ENCODE results near the gene ARHGAP20. TPM values are rescaled to one million over a fixed set of nuclear protein-coding genes. Genes with fewer than 3 reads are reported as not detected.

ARHGAP20 gene
- total and polyA plus RNA-seq, 2 donors (not counting 1 experiment from before 2014, with no cell fraction given): 9.4 to 18.1 TPM

- Histone ChIP-seq H3K27me3 (ENCODE audit: control insufficient read depth, insufficient read depth, low read length) (no peaks in the 10 kb centered on the region), H3K4me1 (ENCODE audit: control insufficient read depth, extremely low read depth, insufficient read depth, low read length) (no peaks in the 10 kb centered on the region), H3K4me2 (ENCODE audit: extremely low read depth, insufficient read depth, low read length) (no peak overlapping the region)
These were observed 18.5 kb upstream of the ARHGAP20 start for GRCh38 chr11:110730773-110731172.

DNA sequence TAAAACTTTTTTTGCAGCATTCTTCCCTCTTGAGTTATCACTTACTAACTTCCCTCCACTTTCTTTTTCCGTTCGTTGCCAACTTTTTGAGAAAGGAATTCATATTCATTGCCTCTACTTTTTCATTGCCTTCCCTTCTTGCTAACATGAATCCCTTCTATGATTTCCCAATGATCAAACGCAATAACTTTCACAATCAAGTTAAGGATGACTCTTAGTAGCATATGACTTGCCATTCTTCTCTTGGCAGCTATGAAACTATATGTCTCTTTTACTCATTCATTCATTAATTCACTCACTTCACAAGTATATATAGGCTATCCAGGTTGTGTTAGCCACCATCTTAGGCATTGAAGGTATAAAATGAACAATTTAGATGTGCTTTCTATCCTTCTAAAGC is 16.6 kb upstream of the ARHGAP20 start:
- H3K4me3 ChIP-seq (replicated peaks in 1 of 4; ENCODE audit: control extremely low read depth in 1 of 4, insufficient read depth in 1 of 4, low read depth in 3 of 4, low read length in 4 of 4): no peak overlapping the region
- TF ChIP-seq, protein P1, sequence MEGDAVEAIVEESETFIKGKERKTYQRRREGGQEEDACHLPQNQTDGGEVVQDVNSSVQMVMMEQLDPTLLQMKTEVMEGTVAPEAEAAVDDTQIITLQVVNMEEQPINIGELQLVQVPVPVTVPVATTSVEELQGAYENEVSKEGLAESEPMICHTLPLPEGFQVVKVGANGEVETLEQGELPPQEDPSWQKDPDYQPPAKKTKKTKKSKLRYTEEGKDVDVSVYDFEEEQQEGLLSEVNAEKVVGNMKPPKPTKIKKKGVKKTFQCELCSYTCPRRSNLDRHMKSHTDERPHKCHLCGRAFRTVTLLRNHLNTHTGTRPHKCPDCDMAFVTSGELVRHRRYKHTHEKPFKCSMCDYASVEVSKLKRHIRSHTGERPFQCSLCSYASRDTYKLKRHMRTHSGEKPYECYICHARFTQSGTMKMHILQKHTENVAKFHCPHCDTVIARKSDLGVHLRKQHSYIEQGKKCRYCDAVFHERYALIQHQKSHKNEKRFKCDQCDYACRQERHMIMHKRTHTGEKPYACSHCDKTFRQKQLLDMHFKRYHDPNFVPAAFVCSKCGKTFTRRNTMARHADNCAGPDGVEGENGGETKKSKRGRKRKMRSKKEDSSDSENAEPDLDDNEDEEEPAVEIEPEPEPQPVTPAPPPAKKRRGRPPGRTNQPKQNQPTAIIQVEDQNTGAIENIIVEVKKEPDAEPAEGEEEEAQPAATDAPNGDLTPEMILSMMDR (conservative IDR thresholded peaks at IDR 0.05 in 1 of 2, IDR thresholded peaks at IDR 0.05 in 1 of 2; ENCODE audit: low read depth in 1 of 2, low read length in 2 of 2): no peak
- TF ChIP-seq EZH2 (IDR thresholded peaks at IDR 0.05; ENCODE audit: low read length, missing control alignments): no peak

More at GRCh38 chr11:110730773-110731172, 18.5 kb upstream of the ARHGAP20 start:
- no peak overlapping the region for H3K27ac ChIP-seq (ENCODE audit: insufficient read depth, low read length)
- no peaks in the 10 kb centered on the region for H3K36me3 ChIP-seq (ENCODE audit: control insufficient read depth, insufficient read depth, low read length)
- H3K79me2 ChIP-seq (ENCODE audit: control insufficient read depth, insufficient read depth, low read length): no peaks in the 10 kb centered on the region
- no peaks in the 10 kb centered on the region for H4K20me1 ChIP-seq (ENCODE audit: control insufficient read depth, extremely low read depth, insufficient read depth, low read length)
- no peaks in the 10 kb centered on the region for H3K9me3 ChIP-seq (ENCODE audit: control insufficient read depth, insufficient read depth, low read depth, low read length)
- H3K9ac ChIP-seq (ENCODE audit: insufficient read depth, low read length): no peak overlapping the region
- DNase-seq (ENCODE audit: low read depth in 2 of 2): no peak
- no peak for TF ChIP-seq EZH2 (IDR thresholded peaks at IDR 0.05; ENCODE audit: low read length, missing control alignments)
- TF ChIP-seq, protein P1 (conservative IDR thresholded peaks at IDR 0.05 in 1 of 2, IDR thresholded peaks at IDR 0.05 in 1 of 2; ENCODE audit: low read depth in 1 of 2, low read length in 2 of 2): no peak
- no peak overlapping the region for H3K4me3 ChIP-seq (replicated peaks in 1 of 4; ENCODE audit: control extremely low read depth in 1 of 4, insufficient read depth in 1 of 4, low read depth in 3 of 4, low read length in 4 of 4)
- no peak overlapping the region for H2AFZ ChIP-seq (ENCODE audit: low read length)

DNA sequence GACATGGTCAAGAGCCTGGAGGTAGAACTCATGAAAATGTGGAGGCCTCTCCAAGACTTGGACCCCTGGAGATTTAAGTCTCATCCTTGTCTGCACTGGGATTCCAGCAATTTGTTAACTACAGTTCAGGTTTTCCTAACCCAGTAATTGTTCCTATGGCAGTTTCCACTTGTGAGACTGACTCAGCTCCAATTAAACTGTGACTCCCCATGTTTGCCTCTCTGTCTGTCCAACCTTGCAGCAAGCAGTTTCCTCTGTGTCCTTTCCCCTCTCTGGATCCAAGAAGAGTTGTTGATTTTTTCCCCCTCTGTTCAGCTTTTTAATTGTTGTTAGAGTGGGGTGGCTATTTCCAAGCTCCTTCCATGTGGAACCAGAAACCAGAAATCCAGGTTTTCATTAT is 16.2 kb upstream of the ARHGAP20 start:
- Histone ChIP-seq H3K4me1 (ENCODE audit: control insufficient read depth, extremely low read depth, insufficient read depth, low read length) (no peaks in the 10 kb centered on the region), H3K79me2 (ENCODE audit: control insufficient read depth, insufficient read depth, low read length) (no peaks in the 10 kb centered on the region), H3K9me3 (ENCODE audit: control insufficient read depth, insufficient read depth, low read depth, low read length) (no peaks in the 10 kb centered on the region), H3K4me2 (ENCODE audit: extremely low read depth, insufficient read depth, low read length) (no peak overlapping the region), H3K27me3 (ENCODE audit: control insufficient read depth, insufficient read depth, low read length) (no peaks in the 10 kb centered on the region), H3K9ac (ENCODE audit: insufficient read depth, low read length) (no peak overlapping the region), H2AFZ (ENCODE audit: low read length) (no peak overlapping the region), H4K20me1 (ENCODE audit: control insufficient read depth, extremely low read depth, insufficient read depth, low read length) (no peaks in the 10 kb centered on the region), H3K4me3 (replicated peaks in 1 of 4; ENCODE audit: control extremely low read depth in 1 of 4, insufficient read depth in 1 of 4, low read depth in 3 of 4, low read length in 4 of 4) (no peak overlapping the region), H3K27ac (ENCODE audit: insufficient read depth, low read length) (no peak overlapping the region), H3K36me3 (ENCODE audit: control insufficient read depth, insufficient read depth, low read length) (no peaks in the 10 kb centered on the region)
- TF ChIP-seq, protein P1 (conservative IDR thresholded peaks at IDR 0.05 in 1 of 2, IDR thresholded peaks at IDR 0.05 in 1 of 2; ENCODE audit: low read depth in 1 of 2, low read length in 2 of 2): no peak
- no peak for TF ChIP-seq EZH2 (IDR thresholded peaks at IDR 0.05; ENCODE audit: low read length, missing control alignments)
- no peak for DNase-seq (ENCODE audit: low read depth in 2 of 2)

More for the DNA sequence above, 16.6 kb upstream of the ARHGAP20 start:
- H2AFZ ChIP-seq (ENCODE audit: low read length): no peak overlapping the region
- no peak overlapping the region for H3K27ac ChIP-seq (ENCODE audit: insufficient read depth, low read length)
- H3K4me2 ChIP-seq (ENCODE audit: extremely low read depth, insufficient read depth, low read length): no peak overlapping the region
- DNase-seq (ENCODE audit: low read depth in 2 of 2): peak in 1 of 2 donors; percentile 46
- no peaks in the 10 kb centered on the region for H3K9me3 ChIP-seq (ENCODE audit: control insufficient read depth, insufficient read depth, low read depth, low read length)
- no peaks in the 10 kb centered on the region for H3K79me2 ChIP-seq (ENCODE audit: control insufficient read depth, insufficient read depth, low read length)
- no peaks in the 10 kb centered on the region for H3K36me3 ChIP-seq (ENCODE audit: control insufficient read depth, insufficient read depth, low read length)
- H4K20me1 ChIP-seq (ENCODE audit: control insufficient read depth, extremely low read depth, insufficient read depth, low read length): no peaks in the 10 kb centered on the region
- no peaks in the 10 kb centered on the region for H3K27me3 ChIP-seq (ENCODE audit: control insufficient read depth, insufficient read depth, low read length)
- no peaks in the 10 kb centered on the region for H3K4me1 ChIP-seq (ENCODE audit: control insufficient read depth, extremely low read depth, insufficient read depth, low read length)
- no peak overlapping the region for H3K9ac ChIP-seq (ENCODE audit: insufficient read depth, low read length)

Data from fibroblast of lung (primary cell).